K562 (cell line): ENCODE measurements around the gene CD82. TPM values are rescaled to one million over a fixed set of nuclear protein-coding genes. Genes with fewer than 3 reads are reported as not detected.

Experiments
- ARID2 ChIP-seq: fragments of 450-650 bp; IDR thresholded peaks from 2 replicates; pipeline ENCODE4 v1.6.1; 2017; ENCODE audit warnings: antibody characterized with exemption, mild to moderate bottlenecking
- BCOR ChIP-seq: fragments of 450-650 bp; IDR thresholded peaks from 2 replicates; pipeline ENCODE4 v1.6.1; 2016
- BRD9 ChIP-seq: fragments of 450-650 bp; IDR thresholded peaks from 2 replicates; pipeline ENCODE4 v1.6.1; 2018; ENCODE audit warnings: low read depth; ENCODE audit not compliant: partially characterized antibody
- EHMT2 ChIP-seq: fragments of 450-650 bp; IDR thresholded peaks from 2 replicates; pipeline ENCODE4 v1.6.1; 2018; ENCODE audit warnings: antibody characterized with exemption
- FOXK2 ChIP-seq, 2 experiments: fragments of 450-650 bp; IDR thresholded peaks in 1 of 2; conservative IDR thresholded peaks in 1 of 2; 2 replicates each; pipeline ENCODE4 v1.6.1; 2016; ENCODE audit warnings: low read depth in 2 of 2, mild to moderate bottlenecking in 1 of 2
- HOMEZ ChIP-seq: fragments of 250-450 bp; sonication (Bioruptor Pico); IDR thresholded peaks from 2 replicates; pipeline ENCODE4 v1.4.0; 2020; ENCODE audit warnings: mild to moderate bottlenecking, moderate library complexity
- KDM1A ChIP-seq, 2 experiments: fragments of 450-650 bp; IDR thresholded peaks; 2 replicates each; pipeline ENCODE4 v1.6.1; 2016; ENCODE audit warnings: mild to moderate bottlenecking in 2 of 2
- NFRKB ChIP-seq: fragments of 450-650 bp; IDR thresholded peaks from 2 replicates; pipeline ENCODE4 v1.6.1; 2016; ENCODE audit warnings: low read depth
- NR4A1 ChIP-seq, 2 experiments: fragments of 250-450 bp in 1 of 2; fragments of 450-650 bp in 1 of 2; sonication (Bioruptor Pico) in 1 of 2; IDR thresholded peaks; 2 replicates each; pipeline versions ENCODE4 v1.4.0 to v1.6.1; 2016 to 2020; ENCODE audit warnings: mild to moderate bottlenecking in 2 of 2, missing compliant biosample characterization in 1 of 2, missing genetic modification characterization in 1 of 2, moderate library complexity in 1 of 2
- PATZ1 ChIP-seq: fragments of 250-450 bp; sonication (Bioruptor Pico); IDR thresholded peaks from 2 replicates; pipeline ENCODE4 v1.5.0; 2020; ENCODE audit warnings: mild to moderate bottlenecking, borderline replicate concordance
- PML ChIP-seq: IDR thresholded peaks from 2 replicates; pipeline ENCODE4 v1.6.1; 2012; ENCODE audit warnings: low read length, inconsistent platforms
- PTTG1 ChIP-seq: fragments of 450-650 bp; IDR thresholded peaks from 2 replicates; pipeline ENCODE4 v1.6.1; 2016; ENCODE audit warnings: low read depth, mild to moderate bottlenecking, missing genetic modification characterization, missing compliant biosample characterization
- SMAD3 ChIP-seq: fragments of 450-650 bp; formaldehyde crosslinking; conservative IDR thresholded peaks from 2 replicates; pipeline ENCODE4 v1.4.0; 2020; ENCODE audit warnings: mild to moderate bottlenecking
- SMAD4 ChIP-seq: fragments of 250-450 bp; sonication (Bioruptor Pico); conservative IDR thresholded peaks from 2 replicates; pipeline ENCODE4 v1.8.0; 2021; ENCODE audit warnings: inconsistent platforms, mild to moderate bottlenecking, moderate library complexity
- SNAPC5 ChIP-seq: fragments of 250-450 bp; sonication (Bioruptor Pico); IDR thresholded peaks from 2 replicates; pipeline ENCODE4 v1.8.0; 2021; ENCODE audit warnings: moderate library complexity, mild to moderate bottlenecking, inconsistent platforms
- TBP ChIP-seq: optimal IDR thresholded peaks from 2 replicates; pipeline ENCODE3; 2011; ENCODE audit warnings: low read depth, low read length, improper control_type of control experiment
- TCFL5 ChIP-seq: fragments of 250-450 bp; sonication (Bioruptor Pico); conservative IDR thresholded peaks from 2 replicates; pipeline ENCODE4 v1.6.1; 2021; ENCODE audit warnings: mild to moderate bottlenecking, moderate library complexity, matching md5 sums
- TOE1 ChIP-seq, 2 experiments: fragments of 450-650 bp in 1 of 2; sonication (generic) in 1 of 2; formaldehyde crosslinking in 1 of 2; IDR thresholded peaks; 2 replicates each; pipeline versions ENCODE4 v1.7.1 to v1.8.0; 2016 to 2022; ENCODE audit warnings: borderline replicate concordance in 2 of 2, mild to moderate bottlenecking in 2 of 2, antibody characterized with exemption in 1 of 2, inconsistent platforms in 1 of 2, low read depth in 1 of 2, missing genetic modification reagents in 1 of 2, moderate library complexity in 1 of 2
- TSC22D4 ChIP-seq: fragments of 450-650 bp; IDR thresholded peaks from 2 replicates; pipeline ENCODE4 v1.6.1; 2016; ENCODE audit warnings: missing genetic modification characterization, missing biosample characterization, control low read depth
- ZBTB17 ChIP-seq: fragments of 450-650 bp; formaldehyde crosslinking; IDR thresholded peaks from 2 replicates; pipeline ENCODE4 v1.4.0; 2020; ENCODE audit warnings: mild to moderate bottlenecking
- ZBTB5 ChIP-seq: fragments of 450-650 bp; IDR thresholded peaks from 2 replicates; pipeline ENCODE4 v1.6.1; 2017; ENCODE audit warnings: antibody characterized with exemption
- ZFP36 ChIP-seq: fragments of 150-350 bp; IDR thresholded peaks from 2 replicates; pipeline ENCODE4 v1.6.1; 2018; ENCODE audit warnings: low read length, low read depth; ENCODE audit not compliant: partially characterized antibody
- ZFPM2 ChIP-seq: fragments of 250-450 bp; sonication (Bioruptor Pico); IDR thresholded peaks from 2 replicates; pipeline ENCODE4 v1.5.1; 2022; ENCODE audit warnings: mild to moderate bottlenecking
- polyA plus RNA-seq, 8 experiments: library from polyadenylated mRNA; depleted of rRNA in 4 of 8; stranded (reverse) in 5 of 8; unstranded in 3 of 8; fragments of >200 nt; fragmentation: Nextera tagmentation in 2 of 8; fragmentation: Illumina TruSeq in 1 of 8; extraction: Ambion mirVana in 2 of 8; extraction: Trizol in 1 of 8; gene quantifications; 2 replicates each; pipeline versions ENCODE4 v1.2.1 to v1.2.3, GENCODE V29; 2011 to 2014; ENCODE audit warnings: inconsistent platforms in 1 of 8, missing spikeins in 1 of 8
- total RNA-seq, 7 experiments: library from RNA; depleted of rRNA in 6 of 7; stranded (reverse); fragments of >200 nt in 6 of 7; fragmentation: Illumina TruSeq in 2 of 7; extraction: Trizol in 2 of 7; gene quantifications; 2 replicates each; pipeline versions ENCODE4 v1.2.1 to v1.2.3, GENCODE V29; 2011 to 2021; ENCODE audit warnings: low replicate concordance in 1 of 7

The CD82 gene
- total and polyA plus RNA-seq, 9 of the 15 experiments (the other 6 are each of a cell fraction or from before 2014, with no cell fraction given) = 0.27 to 9.4 (median 3.0) TPM

- TF ChIP-seq SMAD4 (CRISPR knock-in tag) = peak; percentile 29
- peak; percentile 9; the same call in 1 of the 2 replicates for TF ChIP-seq BCOR
- 0 out of 2 replicates have a peak, but pooled peaks have one; percentile 19 for TF ChIP-seq TSC22D4 (tag)
- peak; percentile 33 for TF ChIP-seq BRD9
- TF ChIP-seq PML = no peak
- peak; percentile 35; the same call in 1 of the 2 replicates for TF ChIP-seq TCFL5
- TF ChIP-seq ZBTB5 = no peak
- TF ChIP-seq SNAPC5 (CRISPR knock-in tag) = no peak
- TF ChIP-seq TOE1 (IDR thresholded peaks at IDR 0.05; ENCODE audit: borderline replicate concordance) = 0 out of 2 replicates have a peak, but pooled peaks have one; percentile 14
- TF ChIP-seq TOE1 (CRISPR knock-in tag; IDR thresholded peaks at IDR 0.05; ENCODE audit: borderline replicate concordance, low read depth) = no peak
- peak; percentile 23; the same call in 1 of the 2 replicates for TF ChIP-seq ZBTB17
- TF ChIP-seq PATZ1 (CRISPR knock-in tag) = 0 out of 2 replicates have a peak, but pooled peaks have one; percentile 8
- TF ChIP-seq ARID2 = 0 out of 2 replicates have a peak, but pooled peaks have one; percentile 15
- peak; percentile 47; the same call in 1 of the 2 replicates for TF ChIP-seq PTTG1 (tag)
- 0 out of 4 replicates have a peak, but pooled peaks of 1 of the 2 experiments have one; percentile 17 for TF ChIP-seq KDM1A (IDR thresholded peaks at IDR 0.05)
- TF ChIP-seq SMAD3 = 0 out of 2 replicates have a peak, but pooled peaks have one; percentile 24
- TF ChIP-seq EHMT2 = 0 out of 2 replicates have a peak, but pooled peaks have one; percentile 27
- peak; percentile 27 for TF ChIP-seq TBP
- TF ChIP-seq NFRKB = peak; percentile 86
- 0 out of 2 replicates have a peak, but pooled peaks have one; percentile 32 for TF ChIP-seq ZFPM2 (CRISPR knock-in tag)
- TF ChIP-seq HOMEZ = no peak
- TF ChIP-seq ZFP36 = peak; percentile 42
- TF ChIP-seq FOXK2 (conservative IDR thresholded peaks at IDR 0.05 in 1 of 2, IDR thresholded peaks at IDR 0.05 in 1 of 2; ENCODE audit: low read depth in 2 of 2) = 0 out of 4 replicates have a peak, but pooled peaks of 1 of the 2 experiments have one; percentile 39
- no peak for TF ChIP-seq NR4A1 (CRISPR knock-in tag; IDR thresholded peaks at IDR 0.05)
- TF ChIP-seq NR4A1 (tag; IDR thresholded peaks at IDR 0.05) = peak; percentile 31; the same call in 1 of the 2 replicates
These were observed 35.5 kb upstream of the CD82 start (continued) for GRCh38 chr11:44529895-44530412.
